H1 (cell line): Measurements from ENCODE around the gene ZNF575. TPM values are rescaled to one million over a fixed set of nuclear protein-coding genes. Genes with fewer than 3 reads are reported as not detected.
A peak's percentile ranks its signal among the peaks of the same experiment; 100 is the strongest.

Experiments
- BACH1 ChIP-seq: IDR thresholded peaks from 2 replicates; pipeline ENCODE4 v1.6.1; 2012; ENCODE audit warnings: low read length, improper control_type of control experiment
- BCL11A ChIP-seq, 2 experiments: IDR thresholded peaks; one replicate each; pipeline ENCODE4 v1.6.1; 2011; ENCODE audit warnings: low read depth in 2 of 2, low read length in 2 of 2, mild to moderate bottlenecking in 2 of 2
- BRCA1 ChIP-seq: IDR thresholded peaks from 2 replicates; pipeline ENCODE4 v1.6.1; 2012; ENCODE audit warnings: low read depth, low read length, improper control_type of control experiment
- CBX8 ChIP-seq: fragments of 300-800, 300-1000 bp; sonication (generic); IDR thresholded peaks from 2 replicates; pipeline ENCODE4 v1.7.1; 2016; ENCODE audit warnings: low read depth, low read length, borderline replicate concordance
- CEBPB ChIP-seq: IDR thresholded peaks from 2 replicates; pipeline ENCODE4 v1.6.1; 2012; ENCODE audit warnings: low read depth, low read length
- CHD1 ChIP-seq: IDR thresholded peaks from 2 replicates; pipeline ENCODE4 v1.6.1; 2012; ENCODE audit warnings: low read depth, low read length, improper control_type of control experiment
- CHD2 ChIP-seq: IDR thresholded peaks from 2 replicates; pipeline ENCODE4 v1.6.1; 2012; ENCODE audit warnings: low read length, improper control_type of control experiment
- CREB1 ChIP-seq: IDR thresholded peaks from 2 replicates; pipeline ENCODE4 v1.6.1; 2012; ENCODE audit warnings: inconsistent platforms
- GABPA ChIP-seq: IDR thresholded peaks from 2 replicates; pipeline ENCODE4 v1.6.1; 2011; ENCODE audit warnings: mild to moderate bottlenecking, low read length, moderate library complexity, borderline replicate concordance; ENCODE audit not compliant: insufficient read depth
- KDM5A ChIP-seq: fragments of 200-600 bp; IDR thresholded peaks from 2 replicates; pipeline ENCODE4 v1.7.1; 2012; ENCODE audit warnings: mild to moderate bottlenecking, low read length, inconsistent platforms, mixed read lengths
- NANOG ChIP-seq: IDR thresholded peaks from 2 replicates; pipeline ENCODE4 v1.6.1; 2011; ENCODE audit warnings: low read length, low read depth, mild to moderate bottlenecking, inconsistent platforms; ENCODE audit not compliant: insufficient read depth, poor library complexity, severe bottlenecking
- NRF1 ChIP-seq: IDR thresholded peaks from 2 replicates; pipeline ENCODE4 v1.6.1; 2011; ENCODE audit warnings: mild to moderate bottlenecking, low read depth, low read length, improper control_type of control experiment
- PHF8 ChIP-seq: fragments of 200-600 bp; sonication (generic); conservative IDR thresholded peaks from 2 replicates; pipeline ENCODE4 v1.7.1; 2012; ENCODE audit warnings: low read depth, mild to moderate bottlenecking, inconsistent platforms, low read length, moderate library complexity
- POLR2A ChIP-seq, 2 experiments: IDR thresholded peaks; 1 replicate in 1 of 2; 2 replicates in 1 of 2; pipeline ENCODE4 v1.6.1; 2011; ENCODE audit warnings: low read depth in 2 of 2, low read length in 2 of 2, mild to moderate bottlenecking in 2 of 2; ENCODE audit errors: control extremely low read depth in 1 of 2
- POLR2AphosphoS5 ChIP-seq: IDR thresholded peaks from 2 replicates; pipeline ENCODE4 v1.6.1; 2011; ENCODE audit warnings: low read depth, low read length
- RAD21 ChIP-seq, 2 experiments: IDR thresholded peaks in 1 of 2; conservative IDR thresholded peaks in 1 of 2; 2 replicates each; pipeline ENCODE4 v1.6.1; 2011; ENCODE audit warnings: low read depth in 2 of 2, low read length in 2 of 2, improper control_type of control experiment in 1 of 2, inconsistent platforms in 1 of 2, mild to moderate bottlenecking in 1 of 2, moderate library complexity in 1 of 2
- RBBP5 ChIP-seq: IDR thresholded peaks from 2 replicates; pipeline ENCODE4 v1.7.1; 2012; ENCODE audit warnings: low read depth, mild to moderate bottlenecking, inconsistent platforms, low read length, moderate library complexity, borderline replicate concordance
- RFX5 ChIP-seq: IDR thresholded peaks from 2 replicates; pipeline ENCODE4 v1.6.1; 2011; ENCODE audit warnings: low read depth, low read length, improper control_type of control experiment, borderline replicate concordance
- RNF2 ChIP-seq: fragments of 200-900, 300-1000 bp; sonication (generic); IDR thresholded peaks from 2 replicates; pipeline ENCODE4 v1.7.1; 2016; ENCODE audit warnings: borderline replicate concordance, low read depth, mild to moderate bottlenecking, antibody characterized with exemption, low read length; ENCODE audit not compliant: poor library complexity, severe bottlenecking; ENCODE audit errors: missing control alignments
- SIRT6 ChIP-seq: IDR thresholded peaks from one replicate; pipeline ENCODE4 v1.7.1; 2012; ENCODE audit warnings: low read length, inconsistent platforms
- SIX5 ChIP-seq: IDR thresholded peaks from 2 replicates; pipeline ENCODE4 v1.6.1; 2011; ENCODE audit warnings: mild to moderate bottlenecking, low read depth, low read length
- SP2 ChIP-seq: IDR thresholded peaks from 2 replicates; pipeline ENCODE4 v1.6.1; 2012; ENCODE audit warnings: mild to moderate bottlenecking, low read length, inconsistent platforms
- SP4 ChIP-seq: IDR thresholded peaks from 2 replicates; pipeline ENCODE4 v1.6.1; 2012; ENCODE audit warnings: low read length, inconsistent platforms
- SRF ChIP-seq: IDR thresholded peaks from 2 replicates; pipeline ENCODE4 v1.6.1; 2011; ENCODE audit warnings: mild to moderate bottlenecking, low read depth, low read length, moderate library complexity
- TAF7 ChIP-seq: optimal IDR thresholded peaks from 2 replicates; pipeline ENCODE3; 2011; ENCODE audit warnings: low read depth, mild to moderate bottlenecking, inconsistent platforms, low read length, moderate library complexity, borderline replicate concordance
- YY1 ChIP-seq: IDR thresholded peaks from 2 replicates; pipeline ENCODE4 v1.6.1; 2011; ENCODE audit warnings: low read depth, mild to moderate bottlenecking, low read length
- polyA plus RNA-seq, 7 experiments: library from polyadenylated mRNA; depleted of rRNA in 3 of 7; stranded (reverse) in 5 of 7; unstranded in 2 of 7; fragments of >200 nt in 5 of 7; fragments of 200-250 nt in 2 of 7; gene quantifications; 1 replicate in 5 of 7; 2 replicates in 1 of 7; 4 replicates in 1 of 7; pipeline versions ENCODE4 v1.2.1 to v1.2.3, GENCODE V29; 2011 to 2013; ENCODE audit warnings: missing spikeins in 2 of 7, mixed read lengths in 2 of 7
- total RNA-seq: library from RNA; stranded (reverse); fragmentation: NEBNext Ultra II Directional; extraction: Animal tissue kit (Norgen Biotek cat#: 25700); gene quantifications from 2 replicates; pipeline ENCODE4 v1.2.1, GENCODE V29; 2021
- TF ChIP-seq, protein P1 (sequence below): IDR thresholded peaks from 2 replicates; pipeline ENCODE4 v1.6.1; 2012; ENCODE audit warnings: inconsistent platforms

The ZNF575 gene
- total and polyA plus RNA-seq, 2 of the 8 experiments (the other 6 are each of a cell fraction or from before 2014, with no cell fraction given), result 0.05 TPM; not detected in 1

DNA sequence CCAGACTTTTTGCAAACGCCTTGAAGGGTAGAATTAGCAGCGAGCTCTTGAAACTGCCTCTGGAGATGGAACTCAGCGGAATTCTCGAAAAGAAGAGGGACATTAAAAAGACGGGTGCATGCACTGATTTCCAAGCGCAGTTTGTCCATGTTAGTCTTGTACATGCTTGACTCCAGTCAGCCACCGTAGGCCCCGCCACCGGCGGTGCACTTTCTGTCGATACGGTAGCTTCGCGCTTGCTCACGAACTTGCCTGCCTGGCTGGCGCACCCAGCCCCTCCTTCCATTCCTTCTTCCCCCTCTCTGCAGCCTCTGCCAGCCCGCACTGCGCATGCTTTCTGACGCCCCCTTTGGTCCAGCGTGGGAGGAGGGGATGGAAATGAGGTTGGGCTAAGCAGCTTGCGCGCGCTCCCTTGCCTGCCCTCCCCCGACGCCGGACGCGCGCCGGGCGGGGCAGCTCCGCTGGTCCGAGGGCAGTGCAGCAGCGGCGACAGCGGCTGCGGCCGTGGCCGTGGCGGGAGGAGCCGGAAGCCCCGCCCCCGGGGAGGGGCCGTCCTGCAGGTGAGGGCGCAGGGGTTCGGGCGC is at the start of gene ZNF575 (continued):
- TF ChIP-seq RAD21 (IDR thresholded peaks at IDR 0.05 in 1 of 2, conservative IDR thresholded peaks at IDR 0.05 in 1 of 2; ENCODE audit: low read depth in 2 of 2, low read length in 2 of 2) (no peak), PHF8 (peak; percentile 27; the same call in 1 of the 2 replicates), GABPA (no peak), CREB1 (peak; percentile 64; the same call in 1 of the 2 replicates), SRF (no peak), BCL11A (IDR thresholded peaks at IDR 0.05; ENCODE audit: low read depth in 2 of 2, low read length in 2 of 2) (no peak), SIRT6 (no peak), CEBPB (no peak), TAF7 (no peak), NANOG (no peak), RBBP5 (0 out of 2 replicates have a peak, but pooled peaks have one; percentile 76), CHD1 (no peak), KDM5A (no peak), SP4 (no peak), SP2 (no peak), SIX5 (no peak), POLR2AphosphoS5 (peak; percentile 26; the same call in 1 of the 2 replicates), RFX5 (no peak), BRCA1 (no peak), NRF1 (peak; percentile 66), CBX8 (no peak), BACH1 (no peak; the same call in 1 of the 2 replicates), RNF2 (no peak), YY1 (no peak), POLR2A (IDR thresholded peaks at IDR 0.05; ENCODE audit: control extremely low read depth in 1 of 2, low read depth in 2 of 2, low read length in 2 of 2) (no peak), CHD2 (no peak)
- TF ChIP-seq, protein P1, sequence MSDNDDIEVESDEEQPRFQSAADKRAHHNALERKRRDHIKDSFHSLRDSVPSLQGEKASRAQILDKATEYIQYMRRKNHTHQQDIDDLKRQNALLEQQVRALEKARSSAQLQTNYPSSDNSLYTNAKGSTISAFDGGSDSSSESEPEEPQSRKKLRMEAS, result peak; percentile 79
